Left lobe of liver (tissue), 2 donors: ENCODE results near the gene WWOX. TPM values are rescaled to one million over a fixed set of nuclear protein-coding genes. Genes with fewer than 3 reads are reported as not detected.
"Not testable (repeated sequence)": the region's sequence is repeated elsewhere in the genome, so short reads cannot be mapped to it uniquely, and the experiment has no call there.

Experiments
- ATAC-seq: fragments of 200-7000 bp; cut with Tn5 transposase; one replicate; pipeline ENCODE4 v1.9.1; 2020; ENCODE audit warnings: mild to moderate bottlenecking, moderate library complexity
- DNase-seq: peaks from one replicate; pipeline ENCODE4 v3.0.0-alpha.2; 2020; ENCODE audit warnings: low spot score
- total RNA-seq: library from RNA; stranded (reverse); gene quantifications from one replicate; pipeline ENCODE4 v1.2.1, GENCODE V29; 2021
- donor health status: DM: no; HTN: no; CAD: no; lungs with moderate emphysema.
- donor health status: DM: no; HTN: yes; CAD: no.

Gene WWOX
- total RNA-seq, 1 donor from 2014 or later, result 15.1 TPM

GRCh38 chr16:78664811-78665772 lies 565.6 kb downstream of the WWOX start:
- no peak for DNase-seq
- ATAC-seq, result no peak

GRCh38 chr16:78666318-78666717 lies 566.9 kb downstream of the WWOX start:
- DNase-seq (no peak), ATAC-seq (no peak)

GRCh38 chr16:78667675-78668074 lies 568.2 kb downstream of the WWOX start:
- DNase-seq, result no peak
- ATAC-seq, result no peak

- DNase-seq, result no peak
- ATAC-seq, result no peak
Measured at GRCh38 chr16:78668393-78668792, 568.9 kb downstream of the WWOX start.

- ATAC-seq (peak; percentile 29), DNase-seq (no peak)
Measured at GRCh38 chr16:78669994-78670393, 570.5 kb downstream of the WWOX start.

- DNase-seq (no peak), ATAC-seq (no peak)
Measured at GRCh38 chr16:78672779-78673556, 573.5 kb downstream of the WWOX start.

- no peak for ATAC-seq
- no peak for DNase-seq
Measured at GRCh38 chr16:78673884-78674283, 574.4 kb downstream of the WWOX start.

GRCh38 chr16:78675312-78675711 lies 575.9 kb downstream of the WWOX start:
- DNase-seq (no peak), ATAC-seq (no peak)

- DNase-seq, result no peak
- ATAC-seq, result no peak
Measured at GRCh38 chr16:78675951-78676792, 576.7 kb downstream of the WWOX start.

GRCh38 chr16:78677181-78677731 lies 577.8 kb downstream of the WWOX start:
- DNase-seq (no peak), ATAC-seq (no peak)

GRCh38 chr16:78679546-78679945 lies 580.1 kb downstream of the WWOX start:
- no peak for DNase-seq

GRCh38 chr16:78681743-78682142 lies 582.3 kb downstream of the WWOX start:
- DNase-seq (no peak), ATAC-seq (no peak)

More at GRCh38 chr16:78679546-78679945, 580.1 kb downstream of the WWOX start:
- no peak for ATAC-seq

GRCh38 chr16:78684030-78684611 lies 584.7 kb downstream of the WWOX start:
- ATAC-seq (no peak), DNase-seq (no peak)

- ATAC-seq (no peak), DNase-seq (no peak)
Measured at GRCh38 chr16:78684655-78685375, 585.4 kb downstream of the WWOX start.

- DNase-seq (no peak), ATAC-seq (no peak)
Measured at GRCh38 chr16:78686601-78687000, 587.1 kb downstream of the WWOX start.

GRCh38 chr16:78689028-78689427 lies 589.6 kb downstream of the WWOX start:
- ATAC-seq (no peak), DNase-seq (no peak)

- DNase-seq (no peak), ATAC-seq (no peak)
Measured at GRCh38 chr16:78689536-78689935, 590.1 kb downstream of the WWOX start.

GRCh38 chr16:78690510-78690909 lies 591.1 kb downstream of the WWOX start:
- DNase-seq (no peak), ATAC-seq (no peak)

GRCh38 chr16:78691746-78692145 lies 592.3 kb downstream of the WWOX start:
- not testable (repeated sequence) for DNase-seq, ATAC-seq

GRCh38 chr16:78693496-78693895 lies 594.0 kb downstream of the WWOX start:
- no peak for DNase-seq
- no peak for ATAC-seq
